CD4-positive, CD25-positive, alpha-beta regulatory T cell (primary cell): Measurements from ENCODE around the gene CORO1C. TPM values are rescaled to one million over a fixed set of nuclear protein-coding genes. Genes with fewer than 3 reads are reported as not detected.

Experiments used
- ATAC-seq, 2 donors: fragments of 150-1000 bp; cut with Tn5 transposase; one replicate each; pipeline ENCODE4 v1.10.0; 2021; ENCODE audit warnings: low read depth in 2 of 2, moderate number of reproducible peaks in 2 of 2, moderate library complexity in 1 of 2
- DNase-seq, 3 donors: peaks; one replicate each; pipeline versions ENCODE4 v3.0.0 to v3.0.0-alpha.2; 2012 to 2022; ENCODE audit warnings: mixed read lengths in 1 of 3
- H3K27ac ChIP-seq: one replicate; pipeline ENCODE4 v1.7.0; 2013; ENCODE audit warnings: mild to moderate bottlenecking, low read length; ENCODE audit not compliant: insufficient read depth, poor library complexity, severe bottlenecking
- H3K27me3 ChIP-seq: one replicate; pipeline ENCODE4 v1.7.0; 2013; ENCODE audit warnings: low read length; ENCODE audit not compliant: control insufficient read depth, insufficient read depth
- H3K36me3 ChIP-seq: one replicate; pipeline ENCODE4 v1.7.0; 2013; ENCODE audit warnings: mild to moderate bottlenecking, low read length, moderate library complexity; ENCODE audit not compliant: control insufficient read depth, insufficient read depth
- H3K4me1 ChIP-seq: 2 replicates; pipeline ENCODE4 v1.7.0; 2013; ENCODE audit warnings: mild to moderate bottlenecking, low read length; ENCODE audit not compliant: insufficient read depth, control insufficient read depth, poor library complexity, severe bottlenecking
- H3K4me3 ChIP-seq: one replicate; pipeline ENCODE4 v1.7.0; 2013; ENCODE audit warnings: low read depth, mild to moderate bottlenecking, low read length, moderate library complexity
- H3K9me3 ChIP-seq, 2 experiments: 1 replicate in 1 of 2; 2 replicates in 1 of 2; pipeline ENCODE4 v1.7.0; 2013; ENCODE audit warnings: low read length in 2 of 2, mild to moderate bottlenecking in 1 of 2, moderate library complexity in 1 of 2; ENCODE audit not compliant: control insufficient read depth in 2 of 2
- H3K27ac Mint-ChIP-seq, 3 donors: one replicate each; pipeline ENCODE4 v1.8.0; 2020 to 2022; ENCODE audit warnings: mild to moderate bottlenecking in 3 of 3, mixed read lengths in 3 of 3, moderate library complexity in 2 of 3
- H3K27me3 Mint-ChIP-seq: one replicate; pipeline ENCODE4 v1.8.0; 2022; ENCODE audit warnings: mild to moderate bottlenecking, mixed read lengths
- H3K36me3 Mint-ChIP-seq: one replicate; pipeline ENCODE4 v1.8.0; 2020; ENCODE audit warnings: mixed read lengths
- H3K4me1 Mint-ChIP-seq, 4 donors: one replicate each; pipeline ENCODE4 v1.8.0; 2020 to 2022; ENCODE audit warnings: mixed read lengths in 4 of 4, mild to moderate bottlenecking in 1 of 4
- H3K4me3 Mint-ChIP-seq, 4 donors: one replicate each; pipeline ENCODE4 v1.8.0; 2020 to 2022; ENCODE audit warnings: mild to moderate bottlenecking in 4 of 4, mixed read lengths in 4 of 4, moderate library complexity in 3 of 4
- H3K9me3 Mint-ChIP-seq, 7 donors: one replicate each; pipeline ENCODE4 v1.8.0; 2020 to 2022; ENCODE audit warnings: mixed read lengths in 7 of 7, mild to moderate bottlenecking in 3 of 7, moderate library complexity in 2 of 7
- polyA plus RNA-seq, 4 donors: library from polyadenylated mRNA; unstranded; fragments of 300-500 nt; fragmentation: Illumina TruSeq; gene quantifications; one replicate each; pipeline ENCODE4 v1.2.3, GENCODE V29; 2021
- total RNA-seq: library from RNA; stranded (reverse); gene quantifications from one replicate; pipeline ENCODE4 v1.2.3, GENCODE V29; 2022

The CORO1C gene
- total and polyA plus RNA-seq, 5 donors from 2014 or later, result 9.4 to 22.8 (median 21.2) TPM

- H3K36me3 Mint-ChIP-seq, result no peaks in the 10 kb centered on the region
- no peak overlapping the region for H3K27ac Mint-ChIP-seq
- no peaks in the 10 kb centered on the region for H3K27me3 ChIP-seq
- H3K9me3 Mint-ChIP-seq, result peaks cover 0 to 2% (median 0%) of the 10 kb centered on the region in 7 donors
- H3K4me3 Mint-ChIP-seq, result no peak overlapping the region
- no peaks in the 10 kb centered on the region for H3K4me1 ChIP-seq
- H3K36me3 ChIP-seq, result no peaks in the 10 kb centered on the region
- ATAC-seq, result no peak
- no peaks in the 10 kb centered on the region for H3K4me1 Mint-ChIP-seq
- no peak overlapping the region for H3K4me3 ChIP-seq
- no peak overlapping the region for H3K27ac ChIP-seq
- no peak for DNase-seq
- peaks cover 14% of the 10 kb centered on the region for H3K27me3 Mint-ChIP-seq
- no peaks in the 10 kb centered on the region for H3K9me3 ChIP-seq
Observed at GRCh38 chr12:108599541-108599940, 131.8 kb downstream of the CORO1C start.

- no peaks in the 10 kb centered on the region for H3K9me3 ChIP-seq
Observed at GRCh38 chr12:108598553-108599250, 132.6 kb downstream of the CORO1C start.

GRCh38 chr12:108597559-108598471, 133.5 kb downstream of the CORO1C start, which contains the start of gene TMEM119:
TMEM119 (minus strand) TSS chr12:108598084; CDS start chr12:108592383, 5,701 bp downstream.
- peaks cover 14% of the 10 kb centered on the region for H3K27me3 Mint-ChIP-seq
- ATAC-seq (no peak), DNase-seq (no peak)
- Histone ChIP-seq H3K36me3 (no peaks in the 10 kb centered on the region), H3K4me1 (no peaks in the 10 kb centered on the region), H3K27ac (no peak within 1 kb of the TSS), H3K4me3 (no peak within 1 kb of the TSS), H3K9me3 (no peaks in the 10 kb centered on the region), H3K27me3 (no peaks in the 10 kb centered on the region)
- peaks cover 0 to 2% (median 0%) of the 10 kb centered on the region in 7 donors for H3K9me3 Mint-ChIP-seq
- H3K36me3 Mint-ChIP-seq, result no peaks in the 10 kb centered on the region
- H3K4me1 Mint-ChIP-seq, result no peaks in the 10 kb centered on the region
- H3K4me3 Mint-ChIP-seq, result no peak within 1 kb of the TSS
- H3K27ac Mint-ChIP-seq, result peak within 1 kb of the TSS in 1 of 3 donors; percentile 44

More at GRCh38 chr12:108598553-108599250, 132.6 kb downstream of the CORO1C start:
- Histone ChIP-seq H3K27ac (no peak overlapping the region), H3K4me1 (no peaks in the 10 kb centered on the region), H3K36me3 (no peaks in the 10 kb centered on the region), H3K27me3 (no peaks in the 10 kb centered on the region), H3K4me3 (no peak overlapping the region)
- Mint-ChIP-seq H3K4me1 (no peaks in the 10 kb centered on the region), H3K9me3 (peaks cover 0 to 2% (median 0%) of the 10 kb centered on the region in 7 donors), H3K4me3 (no peak overlapping the region), H3K27ac (no peak overlapping the region), H3K36me3 (no peaks in the 10 kb centered on the region), H3K27me3 (peaks cover 14% of the 10 kb centered on the region)
- ATAC-seq (no peak), DNase-seq (no peak)

- DNase-seq (no peak), ATAC-seq (no peak)
- H3K27ac Mint-ChIP-seq, result peak overlapping the region in 1 of 3 donors; percentile 44
- no peaks in the 10 kb centered on the region for H3K36me3 Mint-ChIP-seq
- H3K9me3 ChIP-seq, result no peaks in the 10 kb centered on the region
- H3K4me1 Mint-ChIP-seq, result no peaks in the 10 kb centered on the region
- H3K27me3 Mint-ChIP-seq, result peaks cover 14% of the 10 kb centered on the region
- no peak overlapping the region for H3K4me3 ChIP-seq
- no peaks in the 10 kb centered on the region for H3K27me3 ChIP-seq
- no peak overlapping the region for H3K4me3 Mint-ChIP-seq
- peaks cover 0 to 2% (median 0%) of the 10 kb centered on the region in 7 donors for H3K9me3 Mint-ChIP-seq
- H3K4me1 ChIP-seq, result no peaks in the 10 kb centered on the region
- no peak overlapping the region for H3K27ac ChIP-seq
- H3K36me3 ChIP-seq, result no peaks in the 10 kb centered on the region
Observed at GRCh38 chr12:108596854-108597558, 134.3 kb downstream of the CORO1C start.

GRCh38 chr12:108595711-108596647, 135.3 kb downstream of the CORO1C start:
- no peaks in the 10 kb centered on the region for H3K36me3 ChIP-seq
- no peaks in the 10 kb centered on the region for H3K36me3 Mint-ChIP-seq
- no peaks in the 10 kb centered on the region for H3K4me1 Mint-ChIP-seq
- no peaks in the 10 kb centered on the region for H3K27me3 ChIP-seq
- no peak overlapping the region for H3K4me3 Mint-ChIP-seq
- ATAC-seq, result no peak
- H3K9me3 ChIP-seq, result no peaks in the 10 kb centered on the region
- no peaks in the 10 kb centered on the region for H3K4me1 ChIP-seq
- no peak overlapping the region for H3K4me3 ChIP-seq
- no peak overlapping the region for H3K27ac ChIP-seq
- H3K9me3 Mint-ChIP-seq, result peaks cover 0 to 2% (median 0%) of the 10 kb centered on the region in 7 donors
- no peak for DNase-seq
- H3K27me3 Mint-ChIP-seq, result peaks cover 14% of the 10 kb centered on the region
- H3K27ac Mint-ChIP-seq, result no peak overlapping the region
